Endothelial cell of umbilical vein (primary cell): Measurements from ENCODE around the gene IER5. TPM values are rescaled to one million over a fixed set of nuclear protein-coding genes. Genes with fewer than 3 reads are reported as not detected.

Source experiments
- BruUV-seq: library from RNA; stranded (reverse); fragments of 400-500 nt; replicated peaks from 2 replicates; lab custom pipeline; 2021; lab: Mats Ljungman, UMichigan
- CTCF ChIA-PET: fragments of 300-600, 350-600 bp; sonication (Branson Sonifier 250); formaldehyde crosslinking; loops from one replicate; lab custom pipeline; 2021; ENCODE audit warnings: antibody characterized with exemption, inconsistent platforms; lab: Charles Lee
- POLR2A ChIA-PET: fragments of 300-600, 350-600 bp; sonication (Branson Sonifier 250); formaldehyde crosslinking; loops from one replicate; lab custom pipeline; 2021; ENCODE audit warnings: antibody characterized with exemption, inconsistent platforms; lab: Charles Lee
- DNase-seq: peaks from one replicate; pipeline ENCODE4 v3.0.0-alpha.2; 2011; ENCODE audit warnings: low read depth, low spot score
- FAIRE-seq: peaks from 2 replicates; lab custom pipeline; 2011; peaks lifted over from hg19 to GRCh38; lab: Jason Lieb, UNC
- H2AFZ ChIP-seq: 2 replicates; pipeline ENCODE4 v1.6.0; 2012; ENCODE audit warnings: low read depth, low read length, control low read depth, inconsistent platforms
- H3K27ac ChIP-seq: 2 replicates; pipeline ENCODE4 v1.5.1; 2011; ENCODE audit warnings: low read depth, mild to moderate bottlenecking, control low read depth, low read length, moderate library complexity; ENCODE audit not compliant: insufficient read depth
- H3K27me3 ChIP-seq, 2 experiments: 2 replicates each; pipeline versions ENCODE4 v1.6.0 to v1.6.1; 2011; ENCODE audit warnings: low read length in 2 of 2, mixed read lengths in 1 of 2; ENCODE audit not compliant: control insufficient read depth in 2 of 2, insufficient read depth in 2 of 2
- H3K36me3 ChIP-seq, 2 experiments: 2 replicates in 1 of 2; 3 replicates in 1 of 2; pipeline ENCODE4 v1.5.1; 2011; ENCODE audit warnings: low read length in 2 of 2, mild to moderate bottlenecking in 1 of 2, moderate library complexity in 1 of 2; ENCODE audit not compliant: control insufficient read depth in 2 of 2, insufficient read depth in 2 of 2; ENCODE audit errors: extremely low read depth in 1 of 2
- H3K4me1 ChIP-seq: 3 replicates; pipeline ENCODE4 v1.5.1; 2011; ENCODE audit warnings: mild to moderate bottlenecking, low read length; ENCODE audit not compliant: control insufficient read depth, insufficient read depth; ENCODE audit errors: extremely low read depth
- H3K4me2 ChIP-seq: 2 replicates; pipeline ENCODE4 v1.6.1; 2011; ENCODE audit warnings: low read length, control low read depth, mixed read lengths; ENCODE audit not compliant: insufficient read depth
- H3K4me3 ChIP-seq, 3 experiments: fragments of 200-600 bp in 1 of 3; sonication (generic), shearing (Covaris generic) in 1 of 3; replicated peaks in 1 of 3; 2 replicates each; pipeline ENCODE4 v1.5.1; 2011 to 2016; ENCODE audit warnings: control low read depth in 3 of 3, low read length in 3 of 3, mild to moderate bottlenecking in 2 of 3, inconsistent platforms in 1 of 3, low read depth in 1 of 3, moderate library complexity in 1 of 3; ENCODE audit not compliant: insufficient read depth in 1 of 3
- H3K79me2 ChIP-seq: 2 replicates; pipeline ENCODE4 v1.6.0; 2012; ENCODE audit warnings: low read length, inconsistent platforms; ENCODE audit not compliant: control insufficient read depth, insufficient read depth
- H3K9ac ChIP-seq: replicated peaks from 2 replicates; pipeline ENCODE3; 2011; ENCODE audit warnings: low read length, control low read depth; ENCODE audit not compliant: insufficient read depth; ENCODE audit errors: extremely low read depth
- H3K9me1 ChIP-seq: replicated peaks from 3 replicates; pipeline ENCODE4 v1.6.0; 2011; ENCODE audit warnings: mild to moderate bottlenecking, low read length; ENCODE audit not compliant: control insufficient read depth, insufficient read depth; ENCODE audit errors: extremely low read depth
- H3K9me3 ChIP-seq: replicated peaks from 2 replicates; pipeline ENCODE4 v1.5.1; 2012; ENCODE audit warnings: low read length, inconsistent platforms; ENCODE audit not compliant: control insufficient read depth, insufficient read depth
- H4K20me1 ChIP-seq: replicated peaks from 2 replicates; pipeline ENCODE3; 2011; ENCODE audit warnings: mild to moderate bottlenecking, low read length; ENCODE audit not compliant: control insufficient read depth, insufficient read depth; ENCODE audit errors: extremely low read depth
- GATA2 ChIP-seq: IDR thresholded peaks from 2 replicates; pipeline ENCODE4 v1.7.0; 2011; ENCODE audit warnings: low read depth, mild to moderate bottlenecking, moderate library complexity, mixed read lengths, low read length; ENCODE audit not compliant: insufficient read length, insufficient read depth
- POLR2AphosphoS5 ChIP-seq: IDR thresholded peaks from 2 replicates; pipeline ENCODE4 v1.6.1; 2012; ENCODE audit warnings: low read depth, mild to moderate bottlenecking, control low read depth, low read length, moderate library complexity; ENCODE audit not compliant: insufficient read depth
- dilution Hi-C: fragments of 300-500 bp; cut with MboI; formaldehyde crosslinking; loops from one replicate; pipeline ENCODE4 v1.15.0; 2019; ENCODE audit warnings: low sequenced_read_pairs; ENCODE audit not compliant: extremely low pct_ligation_motif_present
- intact Hi-C: fragments of 100-400 bp; cut with micrococcal nuclease; formaldehyde crosslinking; loops from one replicate; pipeline ENCODE4 v1.10.0; 2022
- polyA plus RNA-seq, 4 experiments: library from polyadenylated mRNA; depleted of rRNA in 3 of 4; stranded (reverse) in 3 of 4; unstranded in 1 of 4; fragments of >200 nt; gene quantifications; 2 replicates each; pipeline versions ENCODE4 v1.2.1 to v1.2.3, GENCODE V29; 2011 to 2012; ENCODE audit warnings: missing spikeins in 1 of 4
- total RNA-seq: library from RNA; stranded (reverse); gene quantifications from 2 replicates; pipeline ENCODE4 v1.2.3, GENCODE V29; 2021
- TF ChIP-seq, protein P1 (sequence below), 2 donors: IDR thresholded peaks; 1 replicate in 1 of 2; 2 replicates in 1 of 2; pipeline ENCODE4 v1.5.1; 2011; ENCODE audit warnings: low read length in 2 of 2, mild to moderate bottlenecking in 2 of 2, moderate library complexity in 2 of 2, control low read depth in 1 of 2, inconsistent platforms in 1 of 2, low read depth in 1 of 2; ENCODE audit not compliant: insufficient read depth in 1 of 2; ENCODE audit errors: extremely low read depth in 1 of 2

Gene IER5
- total and polyA plus RNA-seq, 2 donors (not counting 3 experiments of a cell fraction or from before 2014, with no cell fraction given), result 6.6 to 14.4 TPM

DNA sequence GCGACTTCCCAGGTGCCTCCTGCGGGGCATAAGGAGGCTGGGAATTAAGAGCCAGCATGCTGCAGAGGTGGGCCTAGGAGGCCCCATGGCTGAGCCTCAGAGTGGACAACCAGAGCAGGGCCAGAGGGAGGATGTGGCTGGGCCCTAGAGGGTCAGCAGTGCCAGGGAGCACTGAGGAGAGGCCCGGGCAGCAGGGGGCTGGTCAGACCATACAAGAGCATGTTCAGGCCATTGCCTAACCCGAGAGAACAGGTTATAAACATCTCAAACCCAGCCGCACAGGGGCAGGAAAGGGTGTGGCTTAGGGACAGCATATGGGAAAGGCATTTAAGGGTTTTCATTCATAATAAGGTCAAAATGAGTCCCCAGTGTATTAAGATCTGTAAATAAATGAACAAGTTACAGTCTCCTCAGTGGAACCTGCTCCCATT lies 51.1 kb downstream of the IER5 start:
- TF ChIP-seq, protein P1, sequence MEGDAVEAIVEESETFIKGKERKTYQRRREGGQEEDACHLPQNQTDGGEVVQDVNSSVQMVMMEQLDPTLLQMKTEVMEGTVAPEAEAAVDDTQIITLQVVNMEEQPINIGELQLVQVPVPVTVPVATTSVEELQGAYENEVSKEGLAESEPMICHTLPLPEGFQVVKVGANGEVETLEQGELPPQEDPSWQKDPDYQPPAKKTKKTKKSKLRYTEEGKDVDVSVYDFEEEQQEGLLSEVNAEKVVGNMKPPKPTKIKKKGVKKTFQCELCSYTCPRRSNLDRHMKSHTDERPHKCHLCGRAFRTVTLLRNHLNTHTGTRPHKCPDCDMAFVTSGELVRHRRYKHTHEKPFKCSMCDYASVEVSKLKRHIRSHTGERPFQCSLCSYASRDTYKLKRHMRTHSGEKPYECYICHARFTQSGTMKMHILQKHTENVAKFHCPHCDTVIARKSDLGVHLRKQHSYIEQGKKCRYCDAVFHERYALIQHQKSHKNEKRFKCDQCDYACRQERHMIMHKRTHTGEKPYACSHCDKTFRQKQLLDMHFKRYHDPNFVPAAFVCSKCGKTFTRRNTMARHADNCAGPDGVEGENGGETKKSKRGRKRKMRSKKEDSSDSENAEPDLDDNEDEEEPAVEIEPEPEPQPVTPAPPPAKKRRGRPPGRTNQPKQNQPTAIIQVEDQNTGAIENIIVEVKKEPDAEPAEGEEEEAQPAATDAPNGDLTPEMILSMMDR (IDR thresholded peaks at IDR 0.05; ENCODE audit: extremely low read depth in 1 of 2, insufficient read depth in 1 of 2, low read depth in 1 of 2, low read length in 2 of 2), result no peak
- no peak for TF ChIP-seq GATA2
- Histone ChIP-seq H3K9ac (no peak overlapping the region), H3K9me1 (no peaks in the 10 kb centered on the region), H3K27me3 (peaks cover 0 to 9% of the 10 kb centered on the region in 2 experiments), H3K27ac (no peak overlapping the region), H3K79me2 (no peaks in the 10 kb centered on the region), H4K20me1 (no peaks in the 10 kb centered on the region), H3K9me3 (no peaks in the 10 kb centered on the region), H2AFZ (peak overlapping the region; percentile 23), H3K4me2 (no peak overlapping the region), H3K36me3 (no peaks in the 10 kb centered on the region), H3K4me1 (peaks cover 41% of the 10 kb centered on the region), H3K4me3 (no peak overlapping the region)
- CTCF ChIA-PET, result interaction anchor here (1.2 to 9.6 kb wide), 7 partner anchors 26 to 258 kb away, joined by 4 to 319 read pairs (median 42); partner anchors contain the start of genes IER5, MR1 and STX6
- intact Hi-C loops (loop anchor here (5.0 kb wide), 2 partner anchors 187 to 507 kb away; partner anchors contain the start of gene XPR1), dilution Hi-C loops (no loop called here)
- DNase-seq (peak; percentile 22), FAIRE-seq (peak; percentile 35)
- POLR2A ChIA-PET, result interaction anchor here (1.1 to 5.9 kb wide), 3 partner anchors 47 to 56 kb away, joined by 3 to 53 read pairs (median 4); partner anchors contain the start of gene IER5
- no TSS peak for BruUV-seq

- no peak overlapping the region for H3K9ac ChIP-seq
- ChIA-PET CTCF (interaction anchor here (1.2 to 9.6 kb wide), 12 partner anchors 13 to 258 kb away, joined by 3 to 319 read pairs (median 31); partner anchors contain the start of genes IER5, MR1 and STX6), POLR2A (interaction anchor here (1.2 to 5.9 kb wide), 2 partner anchors 44 to 51 kb away, joined by 3 to 53 read pairs; partner anchors contain the start of gene IER5)
- peaks cover 0 to 9% of the 10 kb centered on the region in 2 experiments for H3K27me3 ChIP-seq
- H3K4me2 ChIP-seq, result no peak overlapping the region
- H2AFZ ChIP-seq, result no peak overlapping the region
- H3K9me3 ChIP-seq, result no peaks in the 10 kb centered on the region
- intact Hi-C loops, result loop anchor here (5.0 kb wide), 2 partner anchors 188 to 508 kb away; partner anchors contain the start of gene XPR1
- no peaks in the 10 kb centered on the region for H4K20me1 ChIP-seq
- no peaks in the 10 kb centered on the region for H3K9me1 ChIP-seq
- TF ChIP-seq GATA2 (no peak), POLR2AphosphoS5 (no peak)
- TF ChIP-seq, protein P1 (IDR thresholded peaks at IDR 0.05; ENCODE audit: extremely low read depth in 1 of 2, insufficient read depth in 1 of 2, low read depth in 1 of 2, low read length in 2 of 2), result no peak
- peaks cover 34% of the 10 kb centered on the region for H3K4me1 ChIP-seq
- no peak overlapping the region for H3K4me3 ChIP-seq
- BruUV-seq, result no TSS peak
- no peaks in the 10 kb centered on the region for H3K79me2 ChIP-seq
- DNase-seq, result no peak
- dilution Hi-C loops, result no loop called here
- H3K36me3 ChIP-seq, result no peaks in the 10 kb centered on the region
- FAIRE-seq, result no peak
- H3K27ac ChIP-seq, result no peak overlapping the region
Measured at GRCh38 chr1:181140398-181140797, 51.9 kb downstream of the IER5 start.
